GM18861 (cell line): ENCODE results near the gene BTG1.
"Not testable (repeated sequence)": the region's sequence is repeated elsewhere in the genome, so short reads cannot be mapped to it uniquely, and the experiment has no call there.

Experiments used
- ATAC-seq: cut with Tn5 transposase; IDR thresholded peaks from one replicate; pipeline ENCODE4 v1.9.1; 2021; ENCODE audit not compliant: unreplicated experiment

BTG1 gene

GRCh38 chr12:92151916-92152315 is 6.3 kb upstream of the BTG1 start:
- no peak for ATAC-seq

- no peak for ATAC-seq
These were observed 3.9 kb upstream of the BTG1 start for GRCh38 chr12:92149563-92149962.

GRCh38 chr12:92147491-92147890 is 1.8 kb upstream of the BTG1 start:
- no peak for ATAC-seq

GRCh38 chr12:92146497-92147224 is 1.0 kb upstream of the BTG1 start:
- no peak for ATAC-seq

GRCh38 chr12:92145481-92145730 is 240 bp downstream of the BTG1 start:
- ATAC-seq: no peak

GRCh38 chr12:92144631-92145480 is 790 bp downstream of the BTG1 start:
- no peak for ATAC-seq

GRCh38 chr12:92143686-92144630 is 1.7 kb downstream of the BTG1 start:
- ATAC-seq: peak; percentile 13

- ATAC-seq: no peak
These were observed 2.4 kb downstream of the BTG1 start for GRCh38 chr12:92143258-92143657.

GRCh38 chr12:92142251-92142926 is 3.3 kb downstream of the BTG1 start:
- ATAC-seq: no peak

- ATAC-seq: no peak
These were observed 4.0 kb downstream of the BTG1 start for GRCh38 chr12:92141591-92142121.

GRCh38 chr12:92140896-92141536 is 4.6 kb downstream of the BTG1 start:
- no peak for ATAC-seq

- no peak for ATAC-seq
These were observed 5.5 kb downstream of the BTG1 start for GRCh38 chr12:92140156-92140555.

GRCh38 chr12:92139634-92140150 is 6.0 kb downstream of the BTG1 start:
- no peak for ATAC-seq

GRCh38 chr12:92138626-92139025 is 7.0 kb downstream of the BTG1 start:
- ATAC-seq: no peak

- no peak for ATAC-seq
These were observed 7.5 kb downstream of the BTG1 start for GRCh38 chr12:92138144-92138543.

- ATAC-seq: no peak
These were observed 8.5 kb downstream of the BTG1 start for GRCh38 chr12:92136965-92137721.

- ATAC-seq: no peak
These were observed 9.5 kb downstream of the BTG1 start for GRCh38 chr12:92136026-92136730.

GRCh38 chr12:92135541-92135940 is 10.1 kb downstream of the BTG1 start:
- not testable (repeated sequence) for ATAC-seq
